ENCODE results near the gene HMBS. TPM values are rescaled to one million over a fixed set of nuclear protein-coding genes. Genes with fewer than 3 reads are reported as not detected.

HMBS gene
- total RNA-seq, 4 donors from 2014 or later, result 10.7 to 21.7 (median 15.0) TPM

DNA sequence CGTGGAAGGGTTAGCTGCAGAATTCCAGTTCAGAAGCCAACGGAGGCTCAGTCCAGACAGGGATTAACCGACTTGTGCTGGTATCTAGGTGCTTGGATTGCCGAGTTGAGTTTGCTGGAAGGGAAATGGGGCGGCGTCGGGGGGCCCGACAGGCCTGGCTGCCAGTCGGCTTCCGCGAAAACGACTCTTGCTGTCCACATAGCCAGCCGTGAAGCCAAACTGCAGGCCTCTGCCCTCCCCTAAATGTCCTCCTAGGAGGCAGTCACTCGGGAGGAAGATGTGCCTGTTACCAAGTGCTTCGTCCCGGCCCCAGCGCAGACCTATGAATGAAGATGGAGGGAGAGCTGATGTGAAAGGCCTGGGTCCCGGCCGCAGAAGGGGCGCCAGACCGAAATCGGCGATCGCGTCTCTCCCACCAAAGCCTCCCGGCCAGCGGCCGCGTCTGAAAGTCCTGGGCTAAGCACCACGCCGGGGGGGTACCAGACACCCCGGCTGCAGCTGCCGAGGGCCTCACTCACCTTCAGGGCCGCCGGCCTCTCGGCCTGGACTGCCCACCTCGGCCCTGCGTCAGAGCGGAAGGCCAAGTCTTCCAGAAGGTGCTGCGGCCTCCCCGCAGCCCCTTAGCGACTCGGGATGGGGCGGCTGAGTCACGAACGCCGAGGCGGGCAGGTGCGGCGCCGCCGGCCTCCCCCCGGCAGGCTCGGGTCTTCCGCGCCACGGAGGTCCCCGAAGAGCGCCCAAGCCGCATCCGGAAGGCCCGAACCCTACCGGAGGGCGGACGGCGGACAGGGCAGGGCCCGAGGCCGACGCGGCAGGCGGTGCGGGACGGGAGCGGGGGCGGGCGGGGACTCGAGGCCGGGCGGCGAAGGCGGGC lies 9.5 kb downstream of the HMBS start:
- Histone ChIP-seq H3K27ac (peak overlapping the region; percentile 95 to 96 (median 95)), H3K36me3 (peaks cover 0 to 27% (median 0%) of the 10 kb centered on the region in 3 donors), H3K27me3 (no peaks in the 10 kb centered on the region), H3K9me3 (no peaks in the 10 kb centered on the region), H3K4me3 (peak overlapping the region; percentile 78 to 90 (median 84)), H3K4me1 (peaks cover 0 to 21% (median 8%) of the 10 kb centered on the region in 4 donors)
- peak; percentile 41 to 65 (median 64) for DNase-seq
- TF ChIP-seq CTCF (IDR thresholded peaks at IDR 0.05) (no peak), POLR2A (IDR thresholded peaks at IDR 0.05) (no peak)

- Histone ChIP-seq H3K27ac (peak overlapping the region; percentile 95 to 96 (median 95)), H3K4me3 (peak overlapping the region; percentile 78 to 90 (median 84)), H3K27me3 (no peaks in the 10 kb centered on the region), H3K4me1 (peaks cover 0 to 21% (median 8%) of the 10 kb centered on the region in 4 donors), H3K9me3 (no peaks in the 10 kb centered on the region), H3K36me3 (peaks cover 0 to 27% (median 0%) of the 10 kb centered on the region in 3 donors)
- peak; percentile 81 to 94 (median 91) for DNase-seq
- no peak for TF ChIP-seq POLR2A (IDR thresholded peaks at IDR 0.05)
- peak; percentile 61 to 83 (median 72) for TF ChIP-seq CTCF (IDR thresholded peaks at IDR 0.05)
Measured at GRCh38 chr11:119094816-119095065, 10.1 kb downstream of the HMBS start.

GRCh38 chr11:119095066-119095880 lies 10.6 kb downstream of the HMBS start:
- H3K27ac ChIP-seq, result peak overlapping the region; percentile 95 to 96 (median 95)
- peaks cover 0 to 27% (median 0%) of the 10 kb centered on the region in 3 donors for H3K36me3 ChIP-seq
- peak overlapping the region; percentile 78 to 90 (median 84) for H3K4me3 ChIP-seq
- DNase-seq, result peak; percentile 99
- H3K27me3 ChIP-seq, result no peaks in the 10 kb centered on the region
- H3K9me3 ChIP-seq, result no peaks in the 10 kb centered on the region
- peaks cover 0 to 26% (median 9%) of the 10 kb centered on the region in 4 donors for H3K4me1 ChIP-seq
- no peak for TF ChIP-seq CTCF (IDR thresholded peaks at IDR 0.05)
- TF ChIP-seq POLR2A (IDR thresholded peaks at IDR 0.05), result peak; percentile 98 to 99

DNA sequence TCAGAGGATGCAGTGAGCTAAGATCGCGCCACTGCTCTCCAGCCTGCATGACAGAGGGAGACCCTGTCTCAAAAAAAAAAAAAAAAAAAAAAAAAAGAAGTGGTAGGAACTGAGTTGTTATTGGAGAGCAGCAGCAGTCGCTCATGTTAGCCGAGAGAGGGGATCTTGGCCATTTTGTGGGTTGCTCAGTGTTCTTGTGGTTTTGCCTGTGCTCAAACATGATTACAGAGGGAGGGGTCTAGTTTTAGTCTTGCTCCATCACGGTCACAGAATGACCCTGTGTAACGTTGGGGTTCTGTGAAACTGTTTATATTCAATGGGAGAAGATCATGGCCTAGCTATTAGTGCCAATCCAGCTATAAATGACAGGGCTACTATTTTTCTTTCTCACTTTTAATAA lies 15.0 kb downstream of the HMBS start:
- Histone ChIP-seq H3K4me1 (peaks cover 0 to 22% (median 9%) of the 10 kb centered on the region in 4 donors), H3K9me3 (no peaks in the 10 kb centered on the region), H3K4me3 (no peak overlapping the region), H3K27ac (no peak overlapping the region), H3K27me3 (no peaks in the 10 kb centered on the region), H3K36me3 (peaks cover 0 to 17% (median 0%) of the 10 kb centered on the region in 3 donors)
- TF ChIP-seq CTCF (IDR thresholded peaks at IDR 0.05) (no peak), POLR2A (IDR thresholded peaks at IDR 0.05) (no peak)
- no peak for DNase-seq

GRCh38 chr11:119100246-119100970 lies 15.7 kb downstream of the HMBS start:
- Histone ChIP-seq H3K4me3 (peak overlapping the region; percentile 73 to 97 (median 82)), H3K4me1 (peaks cover 0 to 22% (median 9%) of the 10 kb centered on the region in 4 donors), H3K36me3 (peaks cover 0 to 17% (median 0%) of the 10 kb centered on the region in 3 donors), H3K27ac (peak overlapping the region in 2 of 4 donors; percentile 15 to 88), H3K9me3 (no peaks in the 10 kb centered on the region), H3K27me3 (no peaks in the 10 kb centered on the region)
- TF ChIP-seq CTCF (IDR thresholded peaks at IDR 0.05) (peak in 3 of 6 experiments; percentile 40 to 45 (median 45)), POLR2A (IDR thresholded peaks at IDR 0.05) (no peak)
- peak in 1 of 3 donors; percentile 41 for DNase-seq
